ENCODE measurements around the gene ZNF883.

- no peak for TF ChIP-seq EZH2 (IDR thresholded peaks at IDR 0.05)
- no peak for TF ChIP-seq POLR2AphosphoS5 (IDR thresholded peaks at IDR 0.05; ENCODE audit: borderline replicate concordance, low read depth, low read length)
These were observed 90.4 kb downstream of the ZNF883 start for GRCh38 chr9:112921549-112921948.
